GM13976 (cell line): Measurements from ENCODE around the gene MAP2K2.
"Not testable (repeated sequence)": the region's sequence is repeated elsewhere in the genome, so short reads cannot be mapped to it uniquely, and the experiment has no call there.

Experiments used
- DNase-seq: peaks from one replicate; pipeline ENCODE4 v3.0.0; 2012; ENCODE audit warnings: low spot score
- CTCF ChIP-seq: IDR thresholded peaks from 2 replicates; pipeline ENCODE4 v1.5.1; 2012; ENCODE audit warnings: borderline replicate concordance, mild to moderate bottlenecking; ENCODE audit not compliant: insufficient read depth; ENCODE audit errors: extremely low read depth, missing control alignments, control extremely low read depth
- in situ Hi-C: fragments of 300-500 bp; cut with MboI; formaldehyde crosslinking; loops from one replicate; pipeline ENCODE4 v1.12.0; 2022; ENCODE audit warnings: low sequenced_read_pairs, mixed read lengths, inconsistent platforms; ENCODE audit not compliant: unreplicated experiment

MAP2K2 gene

GRCh38 chr19:4123615-4124568 lies at the start of gene MAP2K2:
Gene MAP2K2 (minus strand): TSS chr19:4124122. CDS start chr19:4123875, 247 bp downstream.
- DNase-seq, result peak; percentile 98
- in situ Hi-C loops, result no loop called here
- no peak for TF ChIP-seq CTCF

- in situ Hi-C loops, result no loop called here
- no peak for TF ChIP-seq CTCF
- peak; percentile 76 for DNase-seq
Measured at GRCh38 chr19:4172861-4173473, 49.0 kb upstream of the MAP2K2 start.

- no peak for TF ChIP-seq CTCF
- in situ Hi-C loops, result no loop called here
- DNase-seq, result no peak
Measured at GRCh38 chr19:4171676-4172075, 47.8 kb upstream of the MAP2K2 start.

GRCh38 chr19:4164262-4164661 lies 40.3 kb upstream of the MAP2K2 start:
- in situ Hi-C loops, result no loop called here
- DNase-seq, result no peak
- TF ChIP-seq CTCF, result no peak

GRCh38 chr19:4161415-4162077 lies 37.6 kb upstream of the MAP2K2 start:
- TF ChIP-seq CTCF, result no peak
- peak; percentile 11 for DNase-seq
- in situ Hi-C loops, result no loop called here

- DNase-seq, in situ Hi-C loops: not testable (repeated sequence)
Measured at GRCh38 chr19:4157971-4158370, 34.0 kb upstream of the MAP2K2 start.

- no peak for DNase-seq
- in situ Hi-C loops, result no loop called here
- TF ChIP-seq CTCF, result no peak
Measured at GRCh38 chr19:4157164-4157563, 33.2 kb upstream of the MAP2K2 start.
